Activated CD8-positive, alpha-beta T cell treated with anti-CD3 and anti-CD28 coated beads for 36 hours (primary cell): ENCODE results near the gene NLRC3. TPM values are rescaled to one million over a fixed set of nuclear protein-coding genes. Genes with fewer than 3 reads are reported as not detected.

Source experiments
- ATAC-seq: fragments of 200-7000 bp; cut with Tn5 transposase; one replicate; pipeline ENCODE4 v1.10.0; 2021; ENCODE audit warnings: mild to moderate bottlenecking, moderate library complexity
- CTCF ChIA-PET: fragments of 350-600 bp; sonication (Branson Sonifier 250); formaldehyde crosslinking; loops from one replicate; lab custom pipeline; 2021; ENCODE audit warnings: antibody characterized with exemption; lab: Charles Lee
- POLR2A ChIA-PET: fragments of 350-600 bp; sonication (Branson Sonifier 250); formaldehyde crosslinking; loops from one replicate; lab custom pipeline; 2021; ENCODE audit warnings: antibody characterized with exemption; lab: Charles Lee
- DNase-seq: peaks from one replicate; pipeline ENCODE4 v3.0.0-alpha.2; 2020
- H3K27ac Mint-ChIP-seq: one replicate; pipeline ENCODE4 v1.8.0; 2021; ENCODE audit warnings: mild to moderate bottlenecking, mixed read lengths
- H3K27me3 Mint-ChIP-seq: one replicate; pipeline ENCODE4 v1.8.0; 2021; ENCODE audit warnings: mixed read lengths
- H3K36me3 Mint-ChIP-seq: one replicate; pipeline ENCODE4 v1.8.0; 2021; ENCODE audit warnings: low read depth, mixed read lengths
- H3K4me1 Mint-ChIP-seq: one replicate; pipeline ENCODE4 v1.8.0; 2021; ENCODE audit warnings: low read depth, mixed read lengths
- H3K4me3 Mint-ChIP-seq: one replicate; pipeline ENCODE4 v1.8.0; 2021; ENCODE audit warnings: mild to moderate bottlenecking, moderate library complexity, mixed read lengths
- H3K9me3 Mint-ChIP-seq: one replicate; pipeline ENCODE4 v1.8.0; 2021; ENCODE audit warnings: mixed read lengths
- CTCF ChIP-seq: fragments of 200-600 bp; IDR thresholded peaks from one replicate; pipeline ENCODE4 v1.8.0; 2022; ENCODE audit warnings: antibody characterized with exemption, mild to moderate bottlenecking
- intact Hi-C: fragments of 100-400 bp; cut with micrococcal nuclease; formaldehyde crosslinking; loops from one replicate; pipeline ENCODE4 v1.10.0; 2022
- total RNA-seq, 2 experiments: library from RNA; stranded (reverse); gene quantifications; one replicate each; pipeline ENCODE4 v1.2.3, GENCODE V29; 2021

NLRC3 gene
- total RNA-seq, 2 experiments from 2014 or later = 17.9 to 19.8 TPM

GRCh38 chr16:3515897-3516296 is 61.3 kb downstream of the NLRC3 start:
- no peak for ATAC-seq
- DNase-seq = no peak
- Mint-ChIP-seq H3K36me3 (peaks cover 20% of the 10 kb centered on the region), H3K27me3 (no peaks in the 10 kb centered on the region), H3K9me3 (no peaks in the 10 kb centered on the region), H3K4me1 (peaks cover 17% of the 10 kb centered on the region), H3K27ac (no peak overlapping the region), H3K4me3 (no peak overlapping the region)
- no peak for TF ChIP-seq CTCF
- POLR2A ChIA-PET = no interaction called here
- CTCF ChIA-PET = interaction anchor here (1.2 kb wide), 1 partner anchor 8 kb away, joined by 3 read pairs; no protein-coding TSS in a partner anchor
- intact Hi-C loops = no loop called here

GRCh38 chr16:3514621-3515020 is 62.6 kb downstream of the NLRC3 start:
- H3K36me3 Mint-ChIP-seq = peaks cover 25% of the 10 kb centered on the region
- peaks cover 25% of the 10 kb centered on the region for H3K4me1 Mint-ChIP-seq
- ATAC-seq = no peak
- H3K4me3 Mint-ChIP-seq = no peak overlapping the region
- intact Hi-C loops = no loop called here
- CTCF ChIA-PET = interaction anchor here (1.0 to 1.2 kb wide), 2 partner anchors 9 to 14 kb away, joined by 3 read pairs; no protein-coding TSS in a partner anchor
- H3K27me3 Mint-ChIP-seq = no peaks in the 10 kb centered on the region
- DNase-seq = no peak
- H3K27ac Mint-ChIP-seq = no peak overlapping the region
- H3K9me3 Mint-ChIP-seq = no peaks in the 10 kb centered on the region
- POLR2A ChIA-PET = no interaction called here
- TF ChIP-seq CTCF = no peak

GRCh38 chr16:3513892-3514583 is 63.2 kb downstream of the NLRC3 start:
- ChIA-PET POLR2A (no interaction called here), CTCF (interaction anchor here (1.0 to 1.2 kb wide), 2 partner anchors 13 to 14 kb away, joined by 3 to 7 read pairs; no protein-coding TSS in a partner anchor)
- intact Hi-C loops = no loop called here
- Mint-ChIP-seq H3K4me1 (peaks cover 31% of the 10 kb centered on the region), H3K4me3 (no peak overlapping the region), H3K27ac (peak overlapping the region; percentile 50), H3K27me3 (no peaks in the 10 kb centered on the region), H3K9me3 (no peaks in the 10 kb centered on the region), H3K36me3 (peaks cover 30% of the 10 kb centered on the region)
- TF ChIP-seq CTCF = no peak
- DNase-seq (peak; percentile 32), ATAC-seq (peak; percentile 63)

- H3K4me3 Mint-ChIP-seq = no peak overlapping the region
- intact Hi-C loops = no loop called here
Measured at GRCh38 chr16:3511286-3512180, 65.7 kb downstream of the NLRC3 start.

More at GRCh38 chr16:3511286-3512180, 65.7 kb downstream of the NLRC3 start:
- H3K36me3 Mint-ChIP-seq = peaks cover 42% of the 10 kb centered on the region
- peak overlapping the region; percentile 86 for H3K27ac Mint-ChIP-seq
- H3K9me3 Mint-ChIP-seq = no peaks in the 10 kb centered on the region
- TF ChIP-seq CTCF = no peak
- H3K4me1 Mint-ChIP-seq = peaks cover 43% of the 10 kb centered on the region
- DNase-seq = no peak
- ChIA-PET POLR2A (no interaction called here), CTCF (interaction anchor here (0.9 kb wide), 1 partner anchor 13 kb away, joined by 3 read pairs; no protein-coding TSS in a partner anchor)
- no peak for ATAC-seq
- H3K27me3 Mint-ChIP-seq = no peaks in the 10 kb centered on the region
